WTC11 (cell line): ENCODE results near the gene SIGLEC1. TPM values are rescaled to one million over a fixed set of nuclear protein-coding genes. Genes with fewer than 3 reads are reported as not detected.
A peak's percentile ranks its signal among the peaks of the same experiment; 100 is the strongest.

Experiments
- ATAC-seq: fragments of 200-7000 bp; cut with Tn5 transposase; 2 replicates; pipeline ENCODE4 v1.10.0; 2021; ENCODE audit warnings: mild to moderate bottlenecking, moderate library complexity
- CTCF ChIA-PET: fragments of 300-600 bp; sonication (Branson Sonifier 250); formaldehyde crosslinking; loops from one replicate; lab custom pipeline; 2021; ENCODE audit warnings: antibody characterized with exemption; lab: Charles Lee
- POLR2A ChIA-PET: fragments of 350-600 bp; sonication (Branson Sonifier 250); formaldehyde crosslinking; loops from one replicate; lab custom pipeline; 2021; ENCODE audit warnings: antibody characterized with exemption; lab: Charles Lee
- DNase-seq: peaks from one replicate; pipeline ENCODE4 v3.0.0; 2021; ENCODE audit warnings: low spot score
- H3K27ac Mint-ChIP-seq: 2 replicates; pipeline ENCODE4 v1.8.0; 2021; ENCODE audit warnings: mixed read lengths
- H3K27me3 Mint-ChIP-seq: 2 replicates; pipeline ENCODE4 v1.8.0; 2021; ENCODE audit warnings: low read depth, mild to moderate bottlenecking, moderate library complexity, mixed read lengths
- H3K36me3 Mint-ChIP-seq: 2 replicates; pipeline ENCODE4 v1.8.0; 2021; ENCODE audit warnings: mixed read lengths
- H3K4me1 Mint-ChIP-seq: 2 replicates; pipeline ENCODE4 v1.8.0; 2022; ENCODE audit warnings: mixed read lengths
- H3K4me3 Mint-ChIP-seq: 2 replicates; pipeline ENCODE4 v1.8.0; 2021; ENCODE audit warnings: mild to moderate bottlenecking, moderate library complexity, mixed read lengths
- H3K9me3 Mint-ChIP-seq: 2 replicates; pipeline ENCODE4 v1.8.0; 2021; ENCODE audit warnings: mixed read lengths
- ATF2 ChIP-seq: sonication (generic); formaldehyde crosslinking; IDR thresholded peaks from 2 replicates; pipeline ENCODE4 v1.8.1; 2022; ENCODE audit warnings: low read depth, missing genetic modification reagents, borderline replicate concordance
- ATF3 ChIP-seq: sonication (generic); formaldehyde crosslinking; conservative IDR thresholded peaks from 2 replicates; pipeline ENCODE4 v1.8.1; 2022; ENCODE audit warnings: mild to moderate bottlenecking, missing genetic modification reagents
- CREM ChIP-seq: sonication (generic); formaldehyde crosslinking; IDR thresholded peaks from 2 replicates; pipeline ENCODE4 v1.8.1; 2022; ENCODE audit warnings: mild to moderate bottlenecking, missing genetic modification reagents, moderate library complexity
- CTCF ChIP-seq: fragments of 200-600 bp; IDR thresholded peaks from 2 replicates; pipeline ENCODE4 v1.8.0; 2022; ENCODE audit warnings: antibody characterized with exemption
- ERG ChIP-seq: fragments of 250-450 bp; sonication (Bioruptor Pico); IDR thresholded peaks from 2 replicates; pipeline ENCODE4 v1.8.0; 2021; ENCODE audit warnings: mild to moderate bottlenecking
- ETV6 ChIP-seq: sonication (generic); formaldehyde crosslinking; IDR thresholded peaks from 2 replicates; pipeline ENCODE4 v1.8.1; 2022; ENCODE audit warnings: mild to moderate bottlenecking, missing genetic modification reagents
- FOXP1 ChIP-seq: sonication (generic); formaldehyde crosslinking; IDR thresholded peaks from 2 replicates; pipeline ENCODE4 v1.8.0; 2022; ENCODE audit warnings: missing genetic modification reagents, mild to moderate bottlenecking, moderate library complexity, borderline replicate concordance
- HMGXB4 ChIP-seq: sonication (generic); formaldehyde crosslinking; IDR thresholded peaks from 2 replicates; pipeline ENCODE4 v1.8.1; 2023; ENCODE audit warnings: mild to moderate bottlenecking, moderate library complexity, missing genetic modification reagents
- JAZF1 ChIP-seq: fragments of 250-450 bp; sonication (Bioruptor Pico); IDR thresholded peaks from 2 replicates; pipeline ENCODE4 v1.9.0; 2021; ENCODE audit warnings: moderate library complexity, mild to moderate bottlenecking, inconsistent platforms
- MLX ChIP-seq: sonication (generic); formaldehyde crosslinking; IDR thresholded peaks from 2 replicates; pipeline ENCODE4 v1.8.1; 2023; ENCODE audit warnings: mild to moderate bottlenecking, missing genetic modification reagents, moderate library complexity
- MYBL2 ChIP-seq: sonication (generic); formaldehyde crosslinking; IDR thresholded peaks from 2 replicates; pipeline ENCODE4 v1.8.1; 2023; ENCODE audit warnings: mild to moderate bottlenecking, moderate library complexity, missing genetic modification reagents
- NFATC4 ChIP-seq: fragments of 250-450 bp; sonication (Bioruptor Pico); IDR thresholded peaks from 2 replicates; pipeline ENCODE4 v1.9.0; 2021; ENCODE audit warnings: mild to moderate bottlenecking
- NFE2L1 ChIP-seq: sonication (generic); formaldehyde crosslinking; IDR thresholded peaks from 2 replicates; pipeline ENCODE4 v1.8.1; 2023; ENCODE audit warnings: missing genetic modification reagents
- NR1H2 ChIP-seq: sonication (generic); formaldehyde crosslinking; IDR thresholded peaks from 2 replicates; pipeline ENCODE4 v1.9.0; 2021; ENCODE audit warnings: mild to moderate bottlenecking, moderate library complexity, missing genetic modification reagents
- NR2C2 ChIP-seq: sonication (generic); formaldehyde crosslinking; IDR thresholded peaks from 2 replicates; pipeline ENCODE4 v1.8.0; 2022; ENCODE audit warnings: mild to moderate bottlenecking, missing genetic modification reagents
- OVOL2 ChIP-seq: fragments of 250-450 bp; sonication (Bioruptor Pico); IDR thresholded peaks from 2 replicates; pipeline ENCODE4 v1.9.0; 2021; ENCODE audit warnings: mild to moderate bottlenecking, borderline replicate concordance
- PREB ChIP-seq: sonication (generic); formaldehyde crosslinking; IDR thresholded peaks from 2 replicates; pipeline ENCODE4 v1.8.1; 2022; ENCODE audit warnings: mild to moderate bottlenecking, missing genetic modification reagents, moderate library complexity, borderline replicate concordance
- SOX15 ChIP-seq: fragments of 250-450 bp; sonication (Bioruptor Pico); IDR thresholded peaks from 2 replicates; pipeline ENCODE4 v1.9.0; 2021; ENCODE audit warnings: mild to moderate bottlenecking
- ZNF219 ChIP-seq: sonication (generic); formaldehyde crosslinking; IDR thresholded peaks from 2 replicates; pipeline ENCODE4 v1.8.0; 2023; ENCODE audit warnings: missing genetic modification reagents, mild to moderate bottlenecking, borderline replicate concordance
- ZNF232 ChIP-seq: sonication (generic); formaldehyde crosslinking; IDR thresholded peaks from 2 replicates; pipeline ENCODE4 v1.8.0; 2022; ENCODE audit warnings: mild to moderate bottlenecking, missing genetic modification reagents
- ZNF423 ChIP-seq: fragments of 250-450 bp; sonication (Bioruptor Pico); IDR thresholded peaks from 2 replicates; pipeline ENCODE4 v2.1.2; 2022; ENCODE audit warnings: mild to moderate bottlenecking, moderate library complexity
- ZNF671 ChIP-seq: fragments of 250-450 bp; sonication (Bioruptor Pico); IDR thresholded peaks from 2 replicates; pipeline ENCODE4 v1.8.0; 2021; ENCODE audit warnings: mild to moderate bottlenecking
- total RNA-seq: library from RNA; stranded (reverse); gene quantifications from 3 replicates; pipeline ENCODE4 v1.2.3, GENCODE V29; 2021

SIGLEC1 gene
- total RNA-seq, 1 experiment from 2014 or later, result 0.04 TPM

DNA sequence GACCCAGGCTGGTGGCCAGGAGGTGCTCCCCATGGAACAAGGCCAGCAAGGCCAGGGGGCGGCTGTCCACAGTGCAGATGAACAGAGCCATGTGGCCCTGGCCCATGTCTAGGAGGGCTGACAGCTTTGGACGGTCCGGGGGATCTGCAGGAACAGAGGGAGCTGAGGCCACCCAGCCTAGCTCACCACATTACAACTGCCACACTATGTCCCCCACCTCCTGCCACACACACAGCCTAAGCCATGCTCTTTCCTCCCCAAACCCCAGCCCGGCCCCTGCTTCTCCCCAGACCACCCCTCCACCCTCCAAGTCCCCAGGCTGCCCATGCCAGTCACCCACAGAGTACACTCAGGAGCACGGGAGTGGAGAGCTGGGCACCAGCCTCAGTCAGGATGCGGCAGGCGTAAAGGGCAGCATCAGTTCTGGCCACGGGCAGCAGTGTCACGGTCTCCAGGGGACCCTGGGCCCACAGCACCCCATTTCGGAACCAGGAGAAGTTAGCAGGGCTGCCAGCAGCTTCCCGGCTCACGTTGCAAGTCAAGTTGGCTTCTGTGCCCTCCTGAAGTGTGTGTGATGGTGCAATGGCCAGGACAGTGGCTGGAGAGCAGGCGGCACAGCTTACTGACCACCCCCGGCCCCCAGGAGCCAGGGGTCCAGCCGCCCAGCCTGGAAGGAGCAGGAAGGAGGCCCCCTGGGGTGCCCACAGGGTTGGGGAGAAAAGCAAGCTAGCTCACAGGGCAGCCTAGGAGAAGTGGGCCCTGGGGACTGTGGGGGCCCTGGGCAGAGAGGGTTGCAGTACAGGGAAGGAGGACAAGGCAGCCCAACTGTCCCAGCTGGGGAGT, 15.4 kb downstream of the SIGLEC1 start (continued):
- no peak for TF ChIP-seq ATF3 (CRISPR knock-in tag)
- TF ChIP-seq ATF2 (CRISPR knock-in tag), result no peak
- TF ChIP-seq, all 79 proteins: peak for 0

DNA sequence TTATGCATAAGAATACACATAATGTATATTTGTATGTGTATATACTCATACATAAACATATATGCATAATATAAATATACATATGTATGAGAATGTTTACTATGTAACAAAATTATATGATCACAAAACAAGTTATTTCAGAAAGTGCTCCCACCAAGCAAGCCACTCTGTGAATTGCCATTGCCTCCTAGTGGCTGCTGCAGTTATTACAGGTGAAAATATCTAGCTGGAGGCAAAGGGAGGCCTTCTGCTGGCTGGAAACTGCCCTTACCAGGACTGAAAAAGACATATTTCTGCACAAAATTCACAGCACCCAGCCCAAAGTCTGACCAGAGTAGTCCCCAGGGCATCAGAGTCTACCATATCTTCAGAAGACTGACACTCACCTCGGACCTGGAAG, 16.2 kb downstream of the SIGLEC1 start:
- H3K4me1 Mint-ChIP-seq, result no peaks in the 10 kb centered on the region
- POLR2A ChIA-PET, result no interaction called here

DNA sequence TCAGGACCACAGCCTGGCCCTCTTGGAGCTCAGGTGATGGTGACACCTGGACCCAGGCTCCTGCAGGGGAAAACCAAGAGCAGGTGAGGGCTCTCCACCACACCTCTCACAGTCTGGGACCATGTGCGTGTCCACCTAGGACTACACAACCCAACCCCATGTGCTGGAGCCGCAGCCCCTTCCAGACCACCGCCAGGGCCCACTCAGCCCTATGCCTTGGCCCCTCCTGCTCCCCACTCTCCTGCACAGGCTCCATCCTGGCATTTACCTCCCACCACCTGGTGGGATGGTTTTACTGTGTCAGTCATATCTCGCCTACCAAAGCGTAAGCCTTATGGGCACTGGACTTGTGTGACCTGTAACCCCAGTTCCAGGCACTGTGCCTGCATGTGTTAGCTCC, 17.5 kb downstream of the SIGLEC1 start:
- no peaks in the 10 kb centered on the region for H3K4me1 Mint-ChIP-seq
- H3K9me3 Mint-ChIP-seq, result no peaks in the 10 kb centered on the region
- ATAC-seq, result no peak
- ChIA-PET POLR2A (no interaction called here), CTCF (interaction anchor here (0.7 to 8.0 kb wide), 9 partner anchors 9 to 62 kb away, joined by 3 to 70 read pairs (median 7); partner anchors contain the start of gene ADAM33)
- H3K4me3 Mint-ChIP-seq, result no peak overlapping the region
- H3K36me3 Mint-ChIP-seq, result no peaks in the 10 kb centered on the region
- H3K27ac Mint-ChIP-seq, result no peak overlapping the region
- no peak for DNase-seq
- no peaks in the 10 kb centered on the region for H3K27me3 Mint-ChIP-seq
- no peak for TF ChIP-seq MYBL2 (CRISPR knock-in tag)
- no peak for TF ChIP-seq HMGXB4 (CRISPR knock-in tag)
- no peak for TF ChIP-seq SOX15 (CRISPR knock-in tag)
- no peak for TF ChIP-seq CREM (CRISPR knock-in tag)
- TF ChIP-seq NR2C2 (CRISPR knock-in tag), result no peak
- TF ChIP-seq MLX, result no peak
- no peak for TF ChIP-seq ZNF219 (CRISPR knock-in tag)
- TF ChIP-seq ZNF671 (CRISPR knock-in tag), result no peak
- TF ChIP-seq PREB, result no peak
- TF ChIP-seq NR1H2 (CRISPR knock-in tag), result no peak
- no peak for TF ChIP-seq ERG (CRISPR knock-in tag)
- TF ChIP-seq ZNF423 (CRISPR knock-in tag), result no peak
- no peak for TF ChIP-seq FOXP1

More for the DNA sequence above, 16.2 kb downstream of the SIGLEC1 start:
- CTCF ChIA-PET, result interaction anchor here (0.6 to 8.0 kb wide), 31 partner anchors 9 to 133 kb away, joined by 3 to 70 read pairs (median 6); partner anchors contain the start of genes ADAM33, ADISSP, GFRA4 and HSPA12B
- DNase-seq (no peak), ATAC-seq (no peak)
- Mint-ChIP-seq H3K27me3 (no peaks in the 10 kb centered on the region), H3K27ac (no peak overlapping the region), H3K36me3 (no peaks in the 10 kb centered on the region), H3K9me3 (no peaks in the 10 kb centered on the region), H3K4me3 (no peak overlapping the region)
- no peak for TF ChIP-seq JAZF1 (CRISPR knock-in tag)
- no peak for TF ChIP-seq NFE2L1 (CRISPR knock-in tag)
- TF ChIP-seq NFATC4, result no peak
- TF ChIP-seq OVOL2, result no peak
- no peak for TF ChIP-seq ZNF232 (CRISPR knock-in tag)
- TF ChIP-seq CTCF, result peak; percentile 67; the same call in 1 of the 2 replicates
- no peak for TF ChIP-seq ETV6 (CRISPR knock-in tag)
